ENCODE data around the gene PDCD2L. TPM values are rescaled to one million over a fixed set of nuclear protein-coding genes. Genes with fewer than 3 reads are reported as not detected.

Gene PDCD2L
- total RNA-seq, 4 donors from 2014 or later: 5.9 to 20.3 (median 14.7) TPM

DNA sequence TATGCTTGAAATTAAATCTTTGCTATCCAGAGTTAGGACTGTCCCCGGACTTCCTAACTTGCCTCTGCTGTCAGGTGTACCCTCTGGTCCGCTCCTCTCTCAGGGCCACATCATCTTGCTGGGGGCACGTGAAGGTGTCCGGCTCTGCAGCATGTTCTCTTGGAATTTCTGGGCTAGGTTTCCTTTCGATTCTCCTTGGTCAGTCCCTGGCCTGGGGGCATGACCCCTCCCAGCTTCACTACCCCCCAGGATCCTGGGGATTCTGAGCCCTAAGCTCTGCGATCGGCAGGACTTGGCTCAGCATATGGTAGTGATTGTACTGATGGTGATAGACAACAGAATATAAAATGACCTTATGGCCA is 44.3 kb upstream of the PDCD2L start:
- no peak for TF ChIP-seq POLR2AphosphoS5 (IDR thresholded peaks at IDR 0.05)
- no peak for TF ChIP-seq EP300 (IDR thresholded peaks at IDR 0.05)
- no peak for TF ChIP-seq POLR2A (IDR thresholded peaks at IDR 0.05)
- TF ChIP-seq, protein P1, sequence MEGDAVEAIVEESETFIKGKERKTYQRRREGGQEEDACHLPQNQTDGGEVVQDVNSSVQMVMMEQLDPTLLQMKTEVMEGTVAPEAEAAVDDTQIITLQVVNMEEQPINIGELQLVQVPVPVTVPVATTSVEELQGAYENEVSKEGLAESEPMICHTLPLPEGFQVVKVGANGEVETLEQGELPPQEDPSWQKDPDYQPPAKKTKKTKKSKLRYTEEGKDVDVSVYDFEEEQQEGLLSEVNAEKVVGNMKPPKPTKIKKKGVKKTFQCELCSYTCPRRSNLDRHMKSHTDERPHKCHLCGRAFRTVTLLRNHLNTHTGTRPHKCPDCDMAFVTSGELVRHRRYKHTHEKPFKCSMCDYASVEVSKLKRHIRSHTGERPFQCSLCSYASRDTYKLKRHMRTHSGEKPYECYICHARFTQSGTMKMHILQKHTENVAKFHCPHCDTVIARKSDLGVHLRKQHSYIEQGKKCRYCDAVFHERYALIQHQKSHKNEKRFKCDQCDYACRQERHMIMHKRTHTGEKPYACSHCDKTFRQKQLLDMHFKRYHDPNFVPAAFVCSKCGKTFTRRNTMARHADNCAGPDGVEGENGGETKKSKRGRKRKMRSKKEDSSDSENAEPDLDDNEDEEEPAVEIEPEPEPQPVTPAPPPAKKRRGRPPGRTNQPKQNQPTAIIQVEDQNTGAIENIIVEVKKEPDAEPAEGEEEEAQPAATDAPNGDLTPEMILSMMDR (IDR thresholded peaks at IDR 0.05): no peak
- 70% methylated on average over 7 of the region's 7 CpGs for WGBS
- H3K9me3 ChIP-seq: no peaks in the 10 kb centered on the region
- peak overlapping the region; percentile 68 for H3K27ac ChIP-seq
- peak overlapping the region; percentile 49 for H3K4me3 ChIP-seq
- H3K4me1 ChIP-seq: peaks cover 21% of the 10 kb centered on the region
- no peaks in the 10 kb centered on the region for H3K27me3 ChIP-seq
- no peak for DNase-seq (ENCODE audit: low spot score in 2 of 2)
- no peaks in the 10 kb centered on the region for H3K36me3 ChIP-seq

DNA sequence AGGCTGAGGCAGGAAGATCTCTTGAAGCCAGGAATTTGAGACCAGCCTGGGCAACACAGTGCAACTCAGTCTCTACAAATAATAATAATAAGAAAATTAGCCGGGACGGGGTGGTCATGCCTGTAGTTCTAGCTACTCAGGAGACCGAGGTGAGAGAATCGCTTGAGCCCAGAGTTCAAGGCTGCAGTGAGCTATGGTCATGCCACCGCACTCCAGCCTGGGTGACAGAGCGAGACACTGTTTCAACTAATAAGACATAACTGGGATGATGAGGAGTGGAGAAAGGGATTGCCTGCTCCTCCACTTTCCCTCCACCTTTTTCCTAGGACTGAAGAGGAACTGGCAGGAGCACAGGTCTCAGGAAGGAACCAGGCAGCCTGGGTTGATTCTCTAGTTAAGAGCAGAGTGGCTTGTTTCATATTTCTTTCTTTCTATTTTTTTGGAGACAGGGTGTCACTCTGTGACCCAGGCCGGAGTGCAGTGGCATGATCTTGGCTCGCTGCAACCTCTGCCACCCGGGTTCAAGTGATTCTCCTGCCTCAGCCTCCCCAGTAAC is 43.8 kb upstream of the PDCD2L start:
- Histone ChIP-seq H3K4me3 (no peak overlapping the region), H3K27me3 (no peaks in the 10 kb centered on the region), H3K9me3 (no peaks in the 10 kb centered on the region), H3K27ac (no peak overlapping the region), H3K4me1 (peaks cover 21% of the 10 kb centered on the region), H3K36me3 (no peaks in the 10 kb centered on the region)
- TF ChIP-seq POLR2A (IDR thresholded peaks at IDR 0.05): no peak
- TF ChIP-seq, protein P1 (IDR thresholded peaks at IDR 0.05): no peak
- TF ChIP-seq EP300 (IDR thresholded peaks at IDR 0.05): no peak
- no peak for TF ChIP-seq POLR2AphosphoS5 (IDR thresholded peaks at IDR 0.05)
- 95% methylated on average over 9 of the region's 9 CpGs for WGBS
- no peak for DNase-seq (ENCODE audit: low spot score in 2 of 2)

DNA sequence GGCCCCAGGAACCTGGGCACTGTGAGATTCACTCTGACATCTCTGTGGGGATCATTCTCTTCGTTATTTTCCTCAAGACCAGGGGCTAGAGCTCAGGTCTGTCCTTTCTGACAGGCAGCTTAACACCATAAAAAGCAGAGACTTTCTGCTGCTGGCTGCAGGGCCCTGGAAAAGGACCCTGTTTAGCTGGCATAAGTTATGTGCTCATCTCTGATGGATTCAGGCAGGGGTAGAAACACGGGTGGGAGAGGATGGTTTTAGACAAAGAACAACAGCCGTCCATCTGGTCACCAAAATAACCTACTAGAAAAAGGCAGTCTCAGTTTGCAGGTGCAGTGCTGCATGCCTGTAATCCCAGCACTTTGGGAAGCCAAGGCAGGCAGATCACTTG is 41.5 kb upstream of the PDCD2L start:
- Histone ChIP-seq H3K36me3 (peaks cover 6% of the 10 kb centered on the region), H3K4me3 (no peak overlapping the region), H3K27me3 (no peaks in the 10 kb centered on the region), H3K9me3 (no peaks in the 10 kb centered on the region), H3K27ac (no peak overlapping the region), H3K4me1 (peaks cover 41% of the 10 kb centered on the region)
- TF ChIP-seq, protein P1 (IDR thresholded peaks at IDR 0.05): no peak
- TF ChIP-seq POLR2AphosphoS5 (IDR thresholded peaks at IDR 0.05): no peak
- no peak for TF ChIP-seq POLR2A (IDR thresholded peaks at IDR 0.05)
- TF ChIP-seq EP300 (IDR thresholded peaks at IDR 0.05): no peak
- WGBS: 61% methylated on average over 3 of the region's 3 CpGs
- DNase-seq (ENCODE audit: low spot score in 2 of 2): no peak

DNA sequence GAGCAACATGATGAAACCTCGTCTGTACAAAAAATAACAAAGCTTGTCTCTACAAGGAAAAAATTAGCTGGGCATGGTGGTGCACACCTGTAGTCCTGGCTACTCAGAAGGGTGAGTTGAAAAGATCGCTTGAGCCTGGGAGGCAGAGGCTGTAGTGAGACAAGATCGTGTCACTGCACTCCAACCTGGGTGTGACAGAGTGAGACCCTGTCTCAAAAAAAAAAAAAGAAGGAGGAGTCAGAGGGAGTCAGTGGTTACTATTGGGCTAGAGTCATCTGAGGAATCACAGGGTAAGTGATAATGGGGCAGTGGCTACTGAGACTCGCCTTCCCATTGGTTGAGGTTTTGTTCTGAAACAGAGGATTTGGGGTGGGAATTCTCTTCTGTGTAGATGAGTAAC is 41.1 kb upstream of the PDCD2L start:
- no peak for DNase-seq (ENCODE audit: low spot score in 2 of 2)
- Histone ChIP-seq H3K4me1 (peaks cover 44% of the 10 kb centered on the region), H3K9me3 (no peaks in the 10 kb centered on the region), H3K4me3 (no peak overlapping the region), H3K36me3 (peaks cover 11% of the 10 kb centered on the region), H3K27ac (no peak overlapping the region), H3K27me3 (no peaks in the 10 kb centered on the region)
- TF ChIP-seq, protein P1 (IDR thresholded peaks at IDR 0.05): no peak
- TF ChIP-seq POLR2A (IDR thresholded peaks at IDR 0.05): no peak
- no peak for TF ChIP-seq EP300 (IDR thresholded peaks at IDR 0.05)
- TF ChIP-seq POLR2AphosphoS5 (IDR thresholded peaks at IDR 0.05): no peak
- 77% methylated on average over 4 of the region's 4 CpGs for WGBS

DNA sequence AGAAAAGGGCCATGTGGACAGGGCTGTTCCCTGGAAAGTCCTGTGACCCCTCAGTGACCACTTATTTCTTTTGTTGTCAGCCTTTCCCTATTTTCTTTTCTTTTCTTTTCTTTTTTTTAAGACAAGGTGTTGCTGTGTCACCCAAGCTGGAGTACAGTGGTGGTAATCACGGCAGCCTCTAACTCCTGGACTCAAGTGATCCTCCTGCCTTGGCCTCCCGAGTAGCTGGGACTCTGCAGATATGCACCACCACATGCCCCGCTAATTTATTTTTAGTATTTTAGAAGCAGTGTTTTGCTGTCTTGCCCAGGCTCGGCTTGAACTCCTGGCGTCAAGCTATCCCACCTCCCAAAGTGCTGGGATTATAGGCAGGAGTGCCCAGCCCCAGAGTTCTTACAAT is 40.3 kb upstream of the PDCD2L start:
- H3K4me1 ChIP-seq: peaks cover 38% of the 10 kb centered on the region
- no peak overlapping the region for H3K27ac ChIP-seq
- TF ChIP-seq POLR2A (IDR thresholded peaks at IDR 0.05) (no peak), POLR2AphosphoS5 (IDR thresholded peaks at IDR 0.05) (no peak), EP300 (IDR thresholded peaks at IDR 0.05) (no peak)
- TF ChIP-seq, protein P1 (IDR thresholded peaks at IDR 0.05): no peak
- DNase-seq (ENCODE audit: low spot score in 2 of 2): no peak
- H3K27me3 ChIP-seq: no peaks in the 10 kb centered on the region
- WGBS: 78% methylated on average over 5 of the region's 5 CpGs
- H3K9me3 ChIP-seq: no peaks in the 10 kb centered on the region
- peaks cover 19% of the 10 kb centered on the region for H3K36me3 ChIP-seq
- H3K4me3 ChIP-seq: no peak overlapping the region
